Liver (tissue), 9 donors: ENCODE data around the gene COL19A1. TPM values are rescaled to one million over a fixed set of nuclear protein-coding genes. Genes with fewer than 3 reads are reported as not detected.

Source experiments
- DNase-seq: peaks from one replicate; pipeline ENCODE4 v3.0.0-alpha.2; 2017; ENCODE audit warnings: low spot score
- H3K27ac ChIP-seq, 2 donors: one replicate each; pipeline ENCODE4 v1.7.0; 2013; ENCODE audit warnings: inconsistent platforms in 2 of 2, low read length in 2 of 2, control low read depth in 1 of 2, low read depth in 1 of 2, mild to moderate bottlenecking in 1 of 2
- H3K27me3 ChIP-seq, 4 donors: one replicate each; pipeline versions ENCODE4 v1.6.1 to v1.7.0; 2013; ENCODE audit warnings: low read length in 3 of 4, inconsistent platforms in 1 of 4, mild to moderate bottlenecking in 1 of 4, moderate library complexity in 1 of 4; ENCODE audit not compliant: control insufficient read depth in 4 of 4, insufficient read depth in 4 of 4
- H3K36me3 ChIP-seq, 4 donors: one replicate each; pipeline versions ENCODE4 v1.6.1 to v1.7.0; 2013; ENCODE audit warnings: low read length in 3 of 4, mild to moderate bottlenecking in 3 of 4, low read depth in 1 of 4, moderate library complexity in 1 of 4; ENCODE audit not compliant: control insufficient read depth in 4 of 4, insufficient read depth in 3 of 4
- H3K4me1 ChIP-seq, 4 donors: one replicate each; pipeline versions ENCODE4 v1.6.1 to v1.7.0; 2013; ENCODE audit warnings: low read length in 3 of 4, mild to moderate bottlenecking in 3 of 4, moderate library complexity in 1 of 4; ENCODE audit not compliant: control insufficient read depth in 4 of 4, insufficient read depth in 4 of 4
- H3K4me3 ChIP-seq, 3 donors: one replicate each; pipeline versions ENCODE4 v1.6.1 to v1.7.0; 2013; ENCODE audit warnings: low read length in 3 of 3, control low read depth in 1 of 3, low read depth in 1 of 3, mild to moderate bottlenecking in 1 of 3
- H3K9ac ChIP-seq, 2 donors: one replicate each; pipeline ENCODE4 v1.7.0; 2013; ENCODE audit warnings: low read length in 2 of 2, mild to moderate bottlenecking in 2 of 2, moderate library complexity in 2 of 2, control low read depth in 1 of 2, low read depth in 1 of 2
- H3K9me3 ChIP-seq, 4 donors: one replicate each; pipeline versions ENCODE4 v1.6.1 to v1.7.0; 2013; ENCODE audit warnings: low read length in 3 of 4; ENCODE audit not compliant: control insufficient read depth in 4 of 4
- CTCF ChIP-seq: fragments of 150-350 bp; IDR thresholded peaks from 2 replicates; pipeline ENCODE4 v1.5.1; 2017; ENCODE audit warnings: improper control_type of control experiment, low read depth, low read length; ENCODE audit not compliant: missing input control
- EGR1 ChIP-seq, 2 donors: IDR thresholded peaks; 2 replicates each; pipeline ENCODE4 v1.6.1; 2016 to 2018; ENCODE audit warnings: antibody characterized with exemption in 2 of 2, low read depth in 2 of 2
- HNF4G ChIP-seq: IDR thresholded peaks from 2 replicates; pipeline ENCODE4 v1.6.1; 2016; ENCODE audit warnings: antibody characterized with exemption
- JUND ChIP-seq, 2 donors: IDR thresholded peaks; 2 replicates each; pipeline ENCODE4 v1.6.1; 2016; ENCODE audit warnings: antibody characterized with exemption in 2 of 2
- MAX ChIP-seq: IDR thresholded peaks from 2 replicates; pipeline ENCODE4 v1.6.1; 2016; ENCODE audit warnings: antibody characterized with exemption
- RXRA ChIP-seq, 2 donors: IDR thresholded peaks; 2 replicates each; pipeline ENCODE4 v1.6.1; 2017 to 2018; ENCODE audit warnings: antibody characterized with exemption in 2 of 2, mild to moderate bottlenecking in 1 of 2
- SP1 ChIP-seq: IDR thresholded peaks from 2 replicates; pipeline ENCODE4 v1.6.1; 2018; ENCODE audit warnings: antibody characterized with exemption, mild to moderate bottlenecking
- WGBS: extraction: QIAGEN DNeasy Blood & Tissue Kit; methylation state at CpG from one replicate; pipeline ENCODE4 v1.1.7; 2013; 5-methylcytosine and 5-hydroxymethylcytosine counted together
- polyA plus RNA-seq, 2 donors: library from polyadenylated mRNA; stranded (reverse) in 1 of 2; unstranded in 1 of 2; fragments of 200-250 nt in 1 of 2; fragments of >200 nt in 1 of 2; fragmentation: Nextera tagmentation in 1 of 2; extraction: Ambion mirVana in 1 of 2; gene quantifications; one replicate each; pipeline versions ENCODE4 v1.2.1 to v1.2.3, GENCODE V29; 2013 to 2015
- total RNA-seq, 2 donors: library from RNA; depleted of rRNA; stranded (reverse); fragments of >200 nt; gene quantifications; one replicate each; pipeline ENCODE4 v1.2.3, GENCODE V29; 2014
- TF ChIP-seq, protein P1 (sequence below): IDR thresholded peaks from 2 replicates; pipeline ENCODE4 v1.6.1; 2016; ENCODE audit warnings: antibody characterized with exemption, mild to moderate bottlenecking
- TF ChIP-seq, protein P2 (sequence below): IDR thresholded peaks from 2 replicates; pipeline ENCODE4 v1.6.1; 2016; ENCODE audit warnings: antibody characterized with exemption
- donor health status: healthy.
- donor health status: healthy.
- donor health status: healthy.
- donor health status: healthy.
- donor health status: healthy.

COL19A1 gene
- total and polyA plus RNA-seq, 4 donors = 0.25 to 0.51 TPM; not detected in 2

- no peak for DNase-seq
- TF ChIP-seq MAX (no peak), CTCF (no peak), JUND (IDR thresholded peaks at IDR 0.05) (no peak), SP1 (no peak), EGR1 (IDR thresholded peaks at IDR 0.05; ENCODE audit: low read depth in 2 of 2) (no peak)
- TF ChIP-seq, protein P1, sequence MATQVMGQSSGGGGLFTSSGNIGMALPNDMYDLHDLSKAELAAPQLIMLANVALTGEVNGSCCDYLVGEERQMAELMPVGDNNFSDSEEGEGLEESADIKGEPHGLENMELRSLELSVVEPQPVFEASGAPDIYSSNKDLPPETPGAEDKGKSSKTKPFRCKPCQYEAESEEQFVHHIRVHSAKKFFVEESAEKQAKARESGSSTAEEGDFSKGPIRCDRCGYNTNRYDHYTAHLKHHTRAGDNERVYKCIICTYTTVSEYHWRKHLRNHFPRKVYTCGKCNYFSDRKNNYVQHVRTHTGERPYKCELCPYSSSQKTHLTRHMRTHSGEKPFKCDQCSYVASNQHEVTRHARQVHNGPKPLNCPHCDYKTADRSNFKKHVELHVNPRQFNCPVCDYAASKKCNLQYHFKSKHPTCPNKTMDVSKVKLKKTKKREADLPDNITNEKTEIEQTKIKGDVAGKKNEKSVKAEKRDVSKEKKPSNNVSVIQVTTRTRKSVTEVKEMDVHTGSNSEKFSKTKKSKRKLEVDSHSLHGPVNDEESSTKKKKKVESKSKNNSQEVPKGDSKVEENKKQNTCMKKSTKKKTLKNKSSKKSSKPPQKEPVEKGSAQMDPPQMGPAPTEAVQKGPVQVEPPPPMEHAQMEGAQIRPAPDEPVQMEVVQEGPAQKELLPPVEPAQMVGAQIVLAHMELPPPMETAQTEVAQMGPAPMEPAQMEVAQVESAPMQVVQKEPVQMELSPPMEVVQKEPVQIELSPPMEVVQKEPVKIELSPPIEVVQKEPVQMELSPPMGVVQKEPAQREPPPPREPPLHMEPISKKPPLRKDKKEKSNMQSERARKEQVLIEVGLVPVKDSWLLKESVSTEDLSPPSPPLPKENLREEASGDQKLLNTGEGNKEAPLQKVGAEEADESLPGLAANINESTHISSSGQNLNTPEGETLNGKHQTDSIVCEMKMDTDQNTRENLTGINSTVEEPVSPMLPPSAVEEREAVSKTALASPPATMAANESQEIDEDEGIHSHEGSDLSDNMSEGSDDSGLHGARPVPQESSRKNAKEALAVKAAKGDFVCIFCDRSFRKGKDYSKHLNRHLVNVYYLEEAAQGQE = no peak
- no peaks in the 10 kb centered on the region for H3K4me1 ChIP-seq
- H3K4me3 ChIP-seq = no peak overlapping the region
- H3K9ac ChIP-seq = no peak overlapping the region
- no peak overlapping the region for H3K27ac ChIP-seq
- H3K9me3 ChIP-seq = no peaks in the 10 kb centered on the region
- H3K27me3 ChIP-seq = no peaks in the 10 kb centered on the region
- 54% methylated on average over 1 of the region's 1 CpG for WGBS
- H3K36me3 ChIP-seq = no peaks in the 10 kb centered on the region
These were observed 220.4 kb downstream of the COL19A1 start for GRCh38 chr6:70086806-70087205.

DNA sequence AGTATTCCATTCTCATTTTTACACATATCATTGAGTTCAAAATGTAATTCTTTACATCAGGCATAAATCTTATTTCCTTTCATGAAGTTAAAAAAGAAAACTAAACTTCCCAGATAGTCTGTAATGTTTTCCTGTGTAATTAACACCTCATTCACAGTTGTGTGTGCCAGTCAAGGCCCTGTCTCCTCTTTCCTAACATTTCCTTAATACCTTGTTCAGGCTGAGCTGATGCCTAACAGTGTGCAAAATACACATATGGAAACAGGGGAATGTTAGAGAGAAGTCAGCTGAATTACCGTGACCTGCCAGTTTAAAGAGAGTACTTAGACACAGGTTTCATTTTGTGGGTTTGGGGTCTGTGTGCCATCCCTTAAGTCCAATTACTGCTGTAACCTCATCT, 227.8 kb downstream of the COL19A1 start:
- Histone ChIP-seq H3K27me3 (no peaks in the 10 kb centered on the region), H3K27ac (no peak overlapping the region), H3K4me1 (no peaks in the 10 kb centered on the region), H3K9me3 (no peaks in the 10 kb centered on the region), H3K4me3 (no peak overlapping the region), H3K36me3 (no peaks in the 10 kb centered on the region), H3K9ac (no peak overlapping the region)
- TF ChIP-seq CTCF (no peak), JUND (IDR thresholded peaks at IDR 0.05) (no peak), HNF4G (no peak), EGR1 (IDR thresholded peaks at IDR 0.05; ENCODE audit: low read depth in 2 of 2) (no peak), RXRA (IDR thresholded peaks at IDR 0.05) (no peak)
- TF ChIP-seq, protein P2, sequence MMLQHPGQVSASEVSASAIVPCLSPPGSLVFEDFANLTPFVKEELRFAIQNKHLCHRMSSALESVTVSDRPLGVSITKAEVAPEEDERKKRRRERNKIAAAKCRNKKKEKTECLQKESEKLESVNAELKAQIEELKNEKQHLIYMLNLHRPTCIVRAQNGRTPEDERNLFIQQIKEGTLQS = no peak
- TF ChIP-seq, protein P1 = no peak
- no peak for DNase-seq
- 93% methylated on average over 1 of the region's 1 CpG for WGBS
